GM10847 (cell line): ENCODE data around the gene WDR54.
A peak's percentile ranks its signal among the peaks of the same experiment; 100 is the strongest.

Experiments used
- POLR2A ChIP-seq: IDR thresholded peaks from 2 replicates; pipeline ENCODE4 v1.6.1; 2011; ENCODE audit not compliant: insufficient read length; ENCODE audit errors: extremely low read depth

WDR54 gene

GRCh38 chr2:74391580-74392448 is 29.7 kb upstream of the WDR54 start:
- peak; percentile 59 for TF ChIP-seq POLR2A

GRCh38 chr2:74392449-74392743 is 29.1 kb upstream of the WDR54 start:
- no peak for TF ChIP-seq POLR2A

GRCh38 chr2:74393525-74393924 is 28.0 kb upstream of the WDR54 start:
- TF ChIP-seq POLR2A: no peak

- TF ChIP-seq POLR2A: no peak
Measured at GRCh38 chr2:74396149-74396548, 25.4 kb upstream of the WDR54 start.

- no peak for TF ChIP-seq POLR2A
Measured at GRCh38 chr2:74399785-74400184, 21.7 kb upstream of the WDR54 start.

GRCh38 chr2:74401891-74402290 is 19.6 kb upstream of the WDR54 start:
- TF ChIP-seq POLR2A: no peak

GRCh38 chr2:74406035-74406434 is 15.5 kb upstream of the WDR54 start:
- TF ChIP-seq POLR2A: no peak

- no peak for TF ChIP-seq POLR2A
Measured at GRCh38 chr2:74407682-74408081, 13.8 kb upstream of the WDR54 start.

GRCh38 chr2:74413001-74413698 is 8.4 kb upstream of the WDR54 start:
- no peak for TF ChIP-seq POLR2A

GRCh38 chr2:74414441-74414840 is 7.1 kb upstream of the WDR54 start:
- no peak for TF ChIP-seq POLR2A

GRCh38 chr2:74414881-74415761 is 6.4 kb upstream of the WDR54 start:
- TF ChIP-seq POLR2A: no peak

- TF ChIP-seq POLR2A: no peak
Measured at GRCh38 chr2:74415762-74416395, 5.7 kb upstream of the WDR54 start.

GRCh38 chr2:74416778-74417177 is 4.8 kb upstream of the WDR54 start:
- no peak for TF ChIP-seq POLR2A

GRCh38 chr2:74417197-74417596 is 4.3 kb upstream of the WDR54 start:
- TF ChIP-seq POLR2A: no peak

- no peak for TF ChIP-seq POLR2A
Measured at GRCh38 chr2:74417763-74418162, 3.8 kb upstream of the WDR54 start.
